NCI-H2029 treated with DMSO at 0.1 percent for 48 hours (cell line): Measurements from ENCODE around the gene IKBKE.
A peak's percentile ranks its signal among the peaks of the same experiment; 100 is the strongest.

Experiments used
- DNase-seq: peaks from one replicate; lab custom pipeline; 2025; lab: John Stamatoyannopoulos, UW

IKBKE gene

DNA sequence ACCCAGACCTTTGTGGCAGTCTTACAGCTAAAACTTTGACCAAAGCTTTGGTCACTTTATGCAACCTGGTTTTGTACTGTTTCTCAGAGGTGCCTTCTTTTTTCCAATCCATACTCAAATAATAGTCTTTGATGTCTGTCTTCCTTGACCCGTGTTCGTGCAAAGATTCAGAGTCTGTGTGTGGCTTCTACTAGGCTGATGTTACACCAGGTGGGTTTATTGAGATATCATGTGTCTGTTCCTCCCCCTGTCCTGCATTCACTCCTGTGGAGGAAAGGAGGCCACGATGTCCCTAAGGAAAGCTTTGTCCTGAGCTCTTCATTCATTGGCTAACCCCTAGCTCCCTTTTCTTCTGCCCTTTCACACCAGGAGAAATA lies 15.0 kb upstream of the IKBKE start:
- no peak for DNase-seq

DNA sequence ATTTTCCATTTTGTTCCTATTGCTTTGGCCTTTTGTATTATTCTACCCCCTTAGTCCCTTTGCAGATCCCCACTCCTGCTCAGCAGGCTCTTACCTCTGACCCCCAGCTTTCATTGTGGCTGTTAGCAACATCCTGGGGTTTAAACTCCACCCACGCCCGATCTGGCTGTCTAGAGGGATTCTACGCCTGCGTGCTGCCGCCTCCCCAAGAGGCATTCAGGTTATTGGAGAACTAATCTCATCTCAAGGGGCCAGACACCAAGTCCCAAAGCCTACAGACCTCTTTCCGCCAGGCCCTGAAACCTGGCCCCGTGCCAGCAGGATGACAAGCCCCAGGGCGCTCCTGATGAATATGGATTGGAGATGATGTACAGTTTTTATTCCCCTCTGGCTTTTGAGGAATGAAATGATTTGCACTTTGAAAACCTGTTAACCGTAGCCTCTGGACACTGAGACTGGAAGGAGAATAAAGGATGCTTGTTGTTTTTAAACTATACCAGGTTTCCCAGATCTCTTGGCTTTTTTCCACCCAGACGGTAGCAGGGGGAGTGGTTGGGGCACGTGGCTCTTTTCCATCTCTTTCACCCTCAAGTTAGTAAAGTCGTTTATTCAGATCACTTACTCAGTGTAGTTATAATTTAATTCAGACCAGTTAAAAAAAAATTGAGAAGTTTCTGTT lies 14.5 kb upstream of the IKBKE start:
- DNase-seq: no peak

DNA sequence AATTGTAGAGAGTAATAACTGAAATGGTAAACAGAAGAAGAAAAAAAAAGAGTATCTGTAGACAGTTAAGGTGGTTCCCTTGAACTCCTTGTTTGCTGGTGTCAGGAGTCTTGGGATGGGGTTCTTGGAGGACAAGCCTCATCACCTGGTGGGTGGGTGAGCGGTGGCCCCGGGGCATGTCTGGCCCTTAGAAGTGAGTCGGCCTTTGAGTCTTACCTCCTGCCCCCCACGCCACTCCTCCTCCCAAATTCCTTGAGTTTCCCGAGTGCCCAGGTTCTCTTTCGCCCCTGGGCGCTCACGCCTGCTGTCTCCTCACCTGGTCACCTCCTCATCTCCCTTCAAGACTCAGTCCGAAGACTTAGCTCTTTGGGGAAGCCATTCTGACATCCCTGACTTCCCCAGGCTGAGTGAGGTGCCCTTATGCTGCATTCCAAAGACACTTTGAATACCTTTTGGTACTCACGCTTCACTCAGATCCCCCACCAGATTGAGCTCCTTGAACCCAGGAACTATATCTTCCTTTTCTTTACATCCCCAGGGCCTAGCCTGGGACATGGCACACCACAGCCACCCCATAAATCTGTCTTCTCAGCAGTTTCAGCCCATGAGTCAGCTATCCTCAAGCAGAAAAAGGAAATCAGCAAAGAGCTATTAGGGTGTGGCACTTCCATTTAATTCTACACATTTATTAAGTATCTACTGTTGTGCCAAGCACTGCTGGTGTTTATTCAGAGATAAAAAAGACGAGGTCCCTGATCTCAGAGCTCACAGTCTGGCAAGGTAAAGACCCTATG lies 13.5 kb upstream of the IKBKE start:
- no peak for DNase-seq

DNA sequence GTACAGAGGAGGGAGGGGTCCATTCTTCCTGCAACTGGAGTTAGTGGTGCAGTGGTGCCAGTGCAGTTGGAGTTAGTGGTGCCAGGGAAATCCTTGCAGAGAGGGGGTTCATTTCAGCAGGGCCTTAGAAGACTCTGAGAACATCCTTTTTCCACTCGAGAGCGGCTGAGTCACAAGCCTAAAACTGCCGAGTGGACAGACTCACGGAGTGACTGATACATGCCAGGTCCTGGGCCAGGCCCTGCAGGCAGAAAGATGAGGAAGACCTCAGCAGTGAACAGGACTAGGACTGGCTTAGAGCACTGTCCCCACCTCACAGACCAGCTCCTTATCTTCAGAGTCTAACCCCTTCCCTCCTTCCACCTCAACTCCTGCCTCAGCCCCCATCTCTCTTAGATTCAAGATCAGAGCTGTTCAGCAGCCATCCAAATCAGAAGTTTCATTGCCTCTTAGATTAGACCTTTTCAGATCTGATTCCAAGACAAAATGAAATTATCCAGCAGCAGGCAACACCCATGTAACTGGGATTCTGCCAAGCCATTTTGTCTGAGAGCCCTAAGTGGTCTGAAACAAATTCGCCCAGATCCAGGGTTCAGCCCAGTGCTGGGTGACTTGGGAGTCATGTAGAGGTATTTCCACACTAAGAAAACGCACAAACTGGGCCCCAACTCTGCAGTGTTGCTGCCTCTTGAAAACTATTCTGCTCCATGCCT lies 12.7 kb upstream of the IKBKE start:
- no peak for DNase-seq

DNA sequence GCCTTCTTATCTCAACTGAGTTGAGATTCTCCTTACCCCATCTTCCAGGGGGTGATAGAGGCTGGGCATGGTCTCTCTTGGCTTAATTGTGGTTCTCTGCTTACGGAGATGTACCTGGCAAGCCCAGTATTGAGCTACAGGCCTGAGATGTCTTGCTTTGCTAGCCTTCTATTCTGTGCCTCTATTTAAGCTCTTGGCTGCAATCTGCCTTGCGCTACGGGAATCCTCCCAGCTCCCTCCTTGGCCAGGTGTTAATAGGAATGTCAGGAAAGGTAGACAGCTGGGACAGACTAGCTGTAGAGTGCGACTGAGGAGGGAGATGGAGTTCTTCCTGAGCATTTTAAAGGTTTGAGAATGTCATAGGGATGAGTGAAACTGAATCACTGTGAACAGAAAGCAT lies 10.6 kb upstream of the IKBKE start:
- no peak for DNase-seq

DNA sequence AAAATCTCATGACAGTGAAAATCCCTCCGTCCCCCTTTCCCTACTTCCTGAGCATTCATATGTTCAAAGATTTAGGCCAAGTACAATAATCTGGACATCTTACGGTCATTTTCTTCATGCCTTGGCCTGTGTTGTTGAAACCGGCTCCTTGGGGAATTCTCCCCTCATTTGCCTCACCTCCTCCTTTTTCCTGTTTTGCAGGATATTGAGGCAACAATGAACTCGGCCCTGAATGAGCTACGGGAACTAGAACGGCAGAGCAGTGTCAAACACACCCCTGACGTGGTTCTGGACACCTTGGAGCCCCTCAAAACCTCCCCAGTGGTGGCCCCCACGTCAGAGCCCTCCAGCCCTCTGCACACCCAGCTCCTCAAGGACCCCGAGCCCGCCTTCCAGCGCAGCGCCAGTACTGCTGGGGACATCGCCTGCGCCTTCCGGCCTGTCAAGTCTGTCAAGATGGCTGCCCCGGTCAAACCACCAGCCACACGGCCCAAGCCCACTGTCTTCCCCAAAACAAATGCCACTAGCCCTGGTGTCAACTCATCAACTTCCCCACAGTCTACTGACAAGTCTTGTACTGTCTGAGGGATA lies 9.3 kb upstream of the IKBKE start:
- no peak for DNase-seq

DNA sequence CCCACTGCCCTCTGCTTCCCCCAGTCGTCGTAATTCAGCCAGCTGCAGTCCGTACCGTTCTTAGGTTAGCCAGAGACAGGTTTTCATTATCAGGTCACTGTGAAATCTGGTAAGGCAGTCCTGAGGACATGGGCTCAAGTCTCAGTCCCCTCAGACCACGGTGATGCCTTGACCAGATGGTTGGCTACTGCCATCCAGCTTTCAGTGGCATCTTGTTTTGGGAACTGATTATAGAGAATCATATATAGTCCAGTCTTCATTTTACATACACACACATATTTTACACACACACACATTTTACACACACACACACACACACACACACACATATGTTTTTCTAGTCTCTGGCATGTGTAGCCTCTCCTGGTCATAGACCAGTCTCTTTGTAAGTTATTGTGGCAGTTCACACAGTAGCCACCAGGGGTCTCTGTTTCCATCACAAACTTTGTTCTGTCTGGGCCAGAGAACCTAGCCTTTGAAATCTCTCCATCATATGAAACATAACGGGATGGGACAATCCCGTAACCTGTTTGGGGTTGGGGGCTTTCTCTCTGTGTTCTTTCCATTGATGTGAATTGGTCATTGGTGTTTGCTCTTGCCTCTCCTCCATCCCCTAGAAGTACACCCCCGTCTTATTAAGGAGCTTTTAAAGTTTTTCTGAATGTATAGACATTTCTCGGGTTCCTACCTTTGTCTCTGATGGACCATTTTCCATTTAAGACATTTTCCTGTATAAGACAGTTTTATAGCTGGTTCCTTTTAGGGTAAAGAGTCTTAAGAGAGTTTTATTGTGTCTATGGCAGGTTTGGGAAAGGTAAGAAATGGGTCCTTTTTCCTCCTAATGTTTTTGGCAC lies 8.4 kb upstream of the IKBKE start:
- peak; percentile 46 for DNase-seq

DNA sequence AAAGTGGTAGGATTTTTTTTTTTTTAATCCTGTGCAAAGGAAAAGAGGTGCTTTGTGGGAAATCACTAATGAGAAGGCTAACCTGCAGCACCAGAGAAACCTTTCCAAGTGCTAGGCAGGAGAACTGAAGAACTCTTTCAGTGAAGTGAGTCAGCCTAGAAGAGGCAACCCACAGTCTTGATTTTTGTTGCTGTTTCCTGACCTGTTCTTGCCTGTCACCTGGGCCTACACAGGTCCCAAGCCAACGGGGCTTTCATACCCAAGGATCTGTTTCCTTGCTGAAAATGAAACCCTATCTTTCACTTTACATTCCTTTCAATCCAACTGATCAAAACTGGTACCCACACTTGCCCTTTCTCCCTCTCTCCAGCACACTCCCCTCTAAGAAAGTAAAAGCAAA lies 7.1 kb upstream of the IKBKE start:
- no peak for DNase-seq

DNA sequence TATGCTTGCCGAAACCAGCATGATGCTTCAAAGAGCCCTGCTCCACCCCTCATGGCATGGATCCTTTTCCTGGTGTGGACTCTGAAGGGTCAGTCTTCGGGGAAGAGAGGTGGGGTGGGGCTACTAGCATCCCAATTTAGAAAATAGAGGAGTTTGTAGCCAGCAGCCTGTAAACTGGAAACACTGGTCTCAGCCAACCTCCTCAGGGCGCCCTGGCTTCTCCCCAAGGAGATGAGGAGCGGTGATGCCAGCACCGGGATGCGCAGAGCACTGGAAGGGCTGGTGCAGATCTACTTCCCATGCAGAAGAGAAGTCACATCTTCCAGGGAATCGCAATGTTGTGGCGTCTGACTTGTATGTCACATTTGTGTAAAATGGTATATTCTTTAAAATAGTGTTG lies 6.4 kb upstream of the IKBKE start:
- DNase-seq: no peak

DNA sequence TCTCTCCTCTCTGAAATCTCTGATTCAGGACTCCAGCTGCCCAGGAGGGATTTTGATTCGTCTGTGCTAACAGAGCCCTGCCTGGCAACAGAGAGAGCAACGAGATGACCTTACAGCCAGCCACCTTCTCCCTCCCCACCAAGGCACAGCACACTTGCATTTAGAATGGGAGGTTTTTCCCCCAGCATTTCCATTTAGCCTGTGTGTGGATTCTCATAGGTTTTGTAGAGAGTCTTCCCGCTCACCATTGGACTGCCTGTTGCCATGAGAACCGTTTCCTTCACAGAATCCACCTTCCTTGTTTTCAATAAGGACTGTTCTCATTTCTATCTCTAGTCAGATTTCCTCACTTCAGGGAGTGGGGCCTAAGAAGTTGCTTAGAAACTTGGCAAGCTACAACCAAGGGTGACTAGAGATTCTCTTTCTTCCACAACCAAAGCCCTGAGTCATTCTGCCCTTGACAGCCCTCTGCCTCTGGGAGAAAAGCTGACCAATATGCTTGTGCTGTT lies 5.8 kb upstream of the IKBKE start:
- no peak for DNase-seq

DNA sequence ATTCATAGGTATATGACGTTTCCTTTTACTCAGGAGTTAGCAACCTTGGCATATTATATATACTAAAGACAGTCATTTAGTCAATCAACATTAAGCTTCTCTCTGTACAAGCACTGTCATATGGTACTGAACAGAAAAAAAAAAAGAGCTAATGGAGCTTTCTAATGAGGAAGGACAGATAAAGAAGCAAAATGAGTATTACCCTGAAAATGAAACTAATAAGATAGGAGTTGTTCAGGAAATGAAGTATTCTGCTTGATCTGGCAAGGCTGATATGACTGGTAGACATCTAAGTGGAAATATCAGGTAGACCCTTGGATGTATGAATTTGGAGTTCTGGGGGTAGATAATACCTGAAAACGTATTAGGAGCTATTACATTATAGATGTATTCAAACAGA lies 4.3 kb upstream of the IKBKE start:
- DNase-seq: no peak

DNA sequence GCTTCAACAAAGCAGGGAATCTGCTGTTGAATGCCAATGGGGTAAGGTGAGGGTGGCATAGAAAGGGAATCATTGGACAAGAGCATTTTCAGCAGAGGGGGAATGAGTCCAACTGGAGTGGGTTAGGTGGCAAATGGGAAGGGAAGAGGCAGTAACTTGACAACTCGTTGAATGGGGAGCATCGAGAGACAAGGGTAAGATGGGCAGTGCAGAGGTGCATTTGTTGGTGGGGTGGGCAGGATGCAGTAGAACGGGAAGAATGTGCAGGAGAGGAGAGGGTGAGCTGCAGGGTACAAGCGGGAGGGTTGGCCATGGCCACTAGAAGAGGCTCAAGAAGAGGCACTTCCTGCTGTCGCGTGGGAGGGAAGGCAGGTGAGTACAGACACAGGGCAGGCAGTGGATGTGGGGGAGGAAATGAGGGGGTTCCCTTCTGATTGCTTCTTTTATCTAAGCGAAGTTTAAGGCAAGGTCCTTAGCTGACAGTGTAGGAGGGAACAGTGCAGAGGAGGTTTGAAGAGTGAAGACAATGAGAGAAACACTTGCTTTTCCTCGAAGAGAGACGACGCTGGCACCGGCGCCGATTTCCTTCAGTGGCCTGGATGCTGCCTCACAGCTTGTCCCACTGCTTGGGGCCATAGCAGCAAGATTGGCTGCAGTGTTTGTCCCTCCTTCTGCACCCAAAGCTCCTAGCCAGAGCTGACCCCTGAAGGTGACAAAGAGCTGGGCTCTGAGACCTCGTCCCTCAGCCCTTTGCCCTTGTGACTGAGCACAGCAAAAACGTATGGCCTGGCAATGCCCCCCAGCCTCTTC lies 3.2 kb upstream of the IKBKE start:
- no peak for DNase-seq

DNA sequence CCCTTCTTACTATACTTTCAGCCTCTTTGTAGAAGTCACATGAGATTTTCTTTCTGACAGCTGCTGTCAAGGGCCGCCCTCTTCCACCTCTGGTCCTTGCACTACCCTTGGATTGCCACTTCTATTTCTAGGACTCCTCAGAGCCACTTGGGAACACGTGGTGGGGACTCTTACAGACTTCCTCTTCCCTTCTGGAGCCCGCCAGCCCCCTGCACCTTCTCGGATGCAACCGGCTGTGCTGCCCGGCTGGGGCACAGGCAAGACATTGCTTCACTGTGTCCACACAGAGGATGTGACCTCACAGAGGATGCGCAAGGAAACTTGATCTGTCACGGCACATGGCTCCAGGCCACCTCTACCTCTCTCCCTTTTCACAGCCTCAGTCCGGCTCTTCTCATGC lies 2.4 kb upstream of the IKBKE start:
- DNase-seq: no peak

DNA sequence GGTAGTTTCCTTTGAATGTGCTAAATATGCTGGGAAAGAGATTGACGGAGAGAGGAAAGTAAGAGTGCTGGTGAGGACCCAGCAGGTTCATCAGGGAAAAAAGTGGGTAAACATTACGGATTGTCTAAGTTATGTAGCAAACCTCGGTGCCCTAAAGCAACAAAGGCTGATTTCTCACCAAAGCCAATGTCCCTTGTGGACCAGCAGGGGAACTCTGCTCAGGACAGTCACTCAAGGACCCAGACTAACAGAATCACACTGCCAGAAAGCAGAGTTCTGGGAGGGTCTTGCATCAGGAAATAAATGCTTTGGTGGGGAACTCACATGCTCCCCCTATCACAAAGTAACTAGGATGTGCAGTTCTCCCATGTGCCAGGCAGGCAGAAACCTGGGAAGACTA lies 1.7 kb upstream of the IKBKE start:
- no peak for DNase-seq

DNA sequence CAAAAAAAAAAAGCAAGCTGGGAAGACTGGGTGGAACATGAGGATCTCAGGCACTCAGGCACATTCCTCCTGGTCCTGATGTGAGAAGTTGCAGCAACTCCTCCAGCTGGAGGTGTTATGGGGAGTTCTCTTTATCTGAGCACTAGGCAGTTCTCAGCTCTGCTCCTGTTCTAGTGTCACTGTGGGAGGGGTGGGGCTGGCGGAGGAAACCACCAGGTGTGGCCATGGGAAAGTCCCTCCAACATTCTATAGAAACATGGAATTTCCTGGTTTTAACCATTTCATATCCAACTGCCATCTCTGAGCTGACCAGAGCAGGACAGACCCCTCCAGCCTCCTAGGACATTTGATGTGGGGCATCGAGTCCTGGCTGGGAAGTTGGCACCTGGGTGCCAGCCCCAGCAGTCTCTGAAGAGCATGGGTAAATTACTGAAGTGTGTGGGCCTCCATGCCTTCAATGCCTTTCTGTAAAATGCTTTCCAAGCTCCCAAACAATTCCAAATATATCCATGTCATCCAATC lies 804 bp upstream of the IKBKE start:
- DNase-seq: no peak

DNA sequence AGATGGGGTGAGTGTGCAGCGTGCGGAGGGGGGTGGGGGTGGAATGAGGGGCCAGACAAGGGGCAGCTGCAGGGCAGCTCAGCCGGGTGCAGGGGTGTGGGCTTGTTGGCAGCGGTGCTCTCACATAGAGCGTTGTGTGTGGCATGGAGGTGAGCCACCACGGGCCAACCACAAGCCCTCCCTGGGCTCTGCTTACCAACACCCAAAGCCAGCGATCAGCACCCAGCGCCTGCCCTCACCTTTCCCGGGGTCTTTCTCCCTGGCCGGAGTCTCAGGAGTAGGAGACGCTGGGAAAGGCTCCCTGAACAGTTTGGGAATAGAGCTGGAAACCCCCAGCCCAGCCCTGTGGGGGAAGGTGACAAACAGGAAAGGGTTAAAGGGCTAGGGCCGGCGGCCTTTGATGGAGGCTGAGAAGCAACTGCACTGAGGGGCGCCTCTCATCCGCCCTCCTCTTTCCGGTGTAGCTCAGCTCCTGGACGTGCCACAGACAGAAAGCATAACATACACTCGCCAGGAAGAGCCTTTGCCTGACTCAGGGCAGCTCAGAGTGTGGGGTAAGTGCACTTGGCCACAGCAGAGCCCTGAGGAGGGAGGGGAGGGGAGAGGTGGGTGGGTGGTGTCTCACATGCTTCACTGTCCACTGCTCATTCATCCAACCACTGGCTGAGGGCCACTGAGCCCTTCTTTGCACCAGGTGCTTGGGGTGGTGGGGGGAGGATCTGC lies 577 bp downstream of the IKBKE start:
- peak; percentile 48 for DNase-seq

DNA sequence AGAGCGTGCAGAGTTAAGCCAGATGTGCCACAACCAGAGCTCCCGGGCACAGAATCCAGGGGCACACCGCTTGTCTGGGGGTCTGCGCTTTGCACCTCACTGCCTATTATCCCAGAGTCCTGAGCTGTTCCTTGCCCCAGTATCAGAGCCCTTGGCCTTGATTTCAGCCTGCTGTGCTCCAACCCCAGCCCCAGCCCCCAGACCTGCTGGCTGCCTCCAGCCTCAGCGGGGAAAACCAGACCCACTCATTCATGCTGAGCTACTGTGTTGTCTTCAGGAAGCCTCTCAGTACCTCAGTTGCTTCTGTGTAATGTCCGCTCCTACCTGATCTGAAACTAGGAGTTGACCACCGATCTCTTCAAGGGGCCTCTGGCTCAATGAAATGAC lies 1.1 kb downstream of the IKBKE start:
- DNase-seq: no peak

DNA sequence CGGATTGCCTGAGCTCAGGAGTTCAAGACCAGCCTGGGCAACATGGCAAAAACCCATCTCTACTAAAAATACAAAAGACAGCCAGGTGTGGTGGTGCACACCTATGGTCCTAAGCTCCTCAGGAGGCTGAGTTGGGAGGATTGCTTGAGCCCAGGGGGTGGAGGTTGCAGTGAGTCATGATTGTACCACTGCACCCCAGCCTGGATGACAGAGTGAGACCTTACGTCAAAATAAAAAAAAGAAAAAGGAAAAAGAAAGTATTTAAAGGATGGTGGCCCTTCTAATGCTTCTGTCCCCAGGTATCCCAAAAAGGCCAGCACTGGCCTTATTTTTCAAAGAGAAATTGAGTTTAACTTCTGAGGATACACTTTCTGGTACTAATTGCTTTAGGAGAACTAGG lies 1.7 kb downstream of the IKBKE start:
- DNase-seq: no peak

DNA sequence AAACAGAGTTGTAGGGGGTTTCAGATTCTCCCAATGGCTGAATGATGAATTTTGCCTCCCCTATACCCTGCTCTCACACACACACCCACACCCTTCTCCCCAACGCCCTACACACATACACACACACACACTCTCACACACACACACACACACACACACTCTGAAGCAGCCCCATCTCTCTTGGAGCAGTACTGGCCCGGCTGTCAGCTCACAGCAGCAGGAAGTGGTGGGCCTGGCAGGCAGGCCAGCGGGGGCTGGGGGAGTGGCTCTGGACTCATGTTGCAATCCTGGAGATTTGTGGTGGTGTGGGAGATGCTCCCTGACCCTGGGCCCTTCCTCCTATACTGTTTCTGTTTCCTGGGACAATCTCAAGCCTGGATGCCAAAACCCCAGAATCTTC lies 2.2 kb downstream of the IKBKE start:
- no peak for DNase-seq

DNA sequence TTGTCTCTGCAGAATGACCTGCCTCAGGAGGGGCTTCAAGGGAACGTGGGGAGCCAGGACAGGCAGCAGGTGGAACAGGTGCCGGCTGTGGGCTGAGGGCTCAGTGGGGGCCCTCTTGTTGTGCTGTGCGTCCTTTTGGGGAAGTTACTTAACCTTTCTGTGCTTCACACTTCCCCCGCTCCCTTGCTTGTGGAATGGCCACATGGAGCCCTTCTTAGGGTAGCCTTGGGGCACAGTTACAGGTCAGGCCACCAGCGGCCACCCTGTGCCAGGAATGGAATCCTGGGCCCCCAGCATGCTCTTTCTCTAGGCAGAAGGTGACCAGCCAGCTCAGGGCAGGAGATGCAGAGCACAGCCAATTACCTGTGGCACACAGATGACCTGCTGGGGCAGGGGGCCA lies 2.6 kb downstream of the IKBKE start:
- DNase-seq: no peak
